NCI-H2171 treated with DMSO at 0.1 percent for 48 hours (cell line): ENCODE data around the gene JPT2.
A peak's percentile ranks its signal among the peaks of the same experiment; 100 is the strongest.

Experiments
- DNase-seq: peaks from one replicate; lab custom pipeline; 2025; lab: John Stamatoyannopoulos, UW

Gene JPT2

GRCh38 chr16:1674751-1675664 lies 3.1 kb upstream of the JPT2 start:
- DNase-seq: no peak

GRCh38 chr16:1676661-1677060 lies 1.4 kb upstream of the JPT2 start:
- DNase-seq: no peak

GRCh38 chr16:1677339-1677738 lies 740 bp upstream of the JPT2 start:
- no peak for DNase-seq

GRCh38 chr16:1678500-1679098 lies 520 bp downstream of the JPT2 start:
- DNase-seq: peak; percentile 11

GRCh38 chr16:1680361-1680760 lies 2.3 kb downstream of the JPT2 start:
- DNase-seq: no peak

DNA sequence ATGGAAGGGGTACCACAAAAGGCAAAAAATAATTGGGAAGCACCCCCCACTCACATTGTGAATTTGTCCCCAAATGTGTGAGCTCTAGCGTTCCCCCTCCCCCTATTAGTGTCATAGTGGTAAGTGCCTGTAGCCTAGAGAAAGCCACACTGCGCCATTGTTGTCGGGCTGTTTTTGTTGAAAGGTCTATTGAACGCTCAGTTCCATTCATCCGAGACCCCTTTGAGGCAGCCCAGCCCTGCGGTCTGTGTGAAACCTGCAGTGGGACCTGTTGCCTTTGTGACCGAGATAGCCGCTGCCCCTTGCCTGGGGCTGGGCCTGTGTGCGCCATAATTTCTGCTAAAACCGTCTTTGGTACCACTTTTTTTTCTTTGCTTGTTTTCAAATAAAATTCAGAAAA lies 3.0 kb downstream of the JPT2 start:
- no peak for DNase-seq

- DNase-seq: no peak
These were observed 9.6 kb downstream of the JPT2 start for GRCh38 chr16:1687427-1688316.

GRCh38 chr16:1688807-1689560 lies 10.9 kb downstream of the JPT2 start:
- DNase-seq: no peak

- no peak for DNase-seq
These were observed 11.8 kb downstream of the JPT2 start for GRCh38 chr16:1689853-1690252.

- DNase-seq: no peak
These were observed 12.7 kb downstream of the JPT2 start for GRCh38 chr16:1690810-1691209.

- DNase-seq: no peak
These were observed 13.2 kb downstream of the JPT2 start for GRCh38 chr16:1691276-1691675.

- DNase-seq: no peak
These were observed 13.9 kb downstream of the JPT2 start for GRCh38 chr16:1691956-1692355.

- DNase-seq: no peak
These were observed 18.8 kb downstream of the JPT2 start for GRCh38 chr16:1696863-1697262.

- no peak for DNase-seq
These were observed 20.6 kb downstream of the JPT2 start for GRCh38 chr16:1698680-1699079.

DNA sequence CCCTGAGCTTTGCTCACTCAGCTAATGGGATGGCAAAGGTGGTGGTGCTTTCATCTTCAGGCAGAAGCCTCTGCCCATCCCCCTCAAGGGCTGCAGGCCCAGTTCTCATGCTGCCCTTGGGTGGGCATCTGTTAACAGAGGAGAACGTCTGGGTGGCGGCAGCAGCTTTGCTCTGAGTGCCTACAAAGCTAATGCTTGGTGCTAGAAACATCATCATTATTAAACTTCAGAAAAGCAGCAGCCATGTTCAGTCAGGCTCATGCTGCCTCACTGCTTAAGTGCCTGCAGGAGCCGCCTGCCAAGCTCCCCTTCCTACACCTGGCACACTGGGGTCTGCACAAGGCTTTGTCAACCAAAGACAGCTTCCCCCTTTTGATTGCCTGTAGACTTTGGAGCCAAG lies 22.2 kb downstream of the JPT2 start:
- no peak for DNase-seq

DNA sequence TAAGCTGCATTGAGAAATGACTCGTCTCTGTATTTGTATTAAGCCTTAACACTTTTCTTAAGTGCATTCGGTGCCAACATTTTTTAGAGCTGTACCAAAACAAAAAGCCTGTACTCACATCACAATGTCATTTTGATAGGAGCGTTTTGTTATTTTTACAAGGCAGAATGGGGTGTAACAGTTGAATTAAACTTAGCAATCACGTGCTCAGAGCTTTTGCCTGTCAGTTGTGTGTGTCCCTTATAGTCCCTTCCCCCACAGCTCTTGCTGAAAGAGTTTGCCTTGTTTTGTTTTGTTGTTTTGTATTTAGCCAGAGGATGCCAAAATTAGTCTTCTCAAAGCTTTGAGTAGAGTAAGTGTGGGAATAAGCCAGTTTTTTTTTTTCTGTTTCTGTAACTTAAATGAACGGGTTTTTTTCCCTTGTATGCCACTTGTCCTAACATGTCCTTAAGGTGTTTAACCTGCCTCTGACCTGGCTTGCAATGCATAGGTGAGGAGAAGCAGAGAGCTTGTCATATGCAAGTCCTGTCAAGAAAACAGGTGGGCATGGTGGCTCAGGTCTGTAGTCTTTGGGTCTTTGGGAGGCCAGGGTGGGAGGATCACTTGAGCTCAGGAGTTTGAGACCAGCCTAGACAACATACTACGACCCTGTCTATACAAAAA lies 23.3 kb downstream of the JPT2 start:
- DNase-seq: no peak

DNA sequence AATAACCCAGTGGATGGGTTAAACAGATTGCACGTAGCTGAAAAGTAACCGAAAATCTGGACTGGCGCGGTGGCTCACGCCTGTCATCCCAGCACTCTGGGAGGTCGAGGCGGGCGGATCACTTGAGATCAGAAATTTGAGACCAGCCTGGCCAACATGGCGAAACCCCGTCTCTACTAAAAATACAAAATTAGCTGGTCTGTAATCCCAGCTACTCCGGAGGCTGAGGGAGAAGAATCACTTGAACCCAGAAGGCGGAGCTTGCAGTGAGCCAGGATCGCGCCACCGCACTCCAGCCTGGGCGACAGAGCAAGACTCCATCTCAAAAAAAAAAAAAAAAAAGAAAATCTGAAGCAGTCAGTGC lies 27.2 kb downstream of the JPT2 start:
- peak; percentile 67 for DNase-seq

- DNase-seq: peak; percentile 85
These were observed 27.8 kb downstream of the JPT2 start, which contains the start of gene MAPK8IP3 for GRCh38 chr16:1705688-1706385. TSS of gene MAPK8IP3 (plus strand) at chr16:1706195. CDS start at chr16:1706340, 145 bp downstream.

GRCh38 chr16:1706386-1707192 lies 28.5 kb downstream of the JPT2 start:
- DNase-seq: peak; percentile 14
